Tibial nerve (tissue), 4 donors: Measurements from ENCODE around the gene POU2AF3.
A peak's percentile ranks its signal among the peaks of the same experiment; 100 is the strongest.

Source experiments
- EP300 ChIP-seq, 2 donors: sonication (generic); formaldehyde crosslinking; IDR thresholded peaks; one replicate each; pipeline ENCODE4 v1.6.1; 2017; ENCODE audit warnings: antibody characterized with exemption in 2 of 2, mild to moderate bottlenecking in 1 of 2
- POLR2A ChIP-seq, 2 donors: fragments of 450-650 bp; IDR thresholded peaks; one replicate each; pipeline ENCODE4 v1.6.1; 2017; ENCODE audit warnings: antibody characterized with exemption in 2 of 2, mild to moderate bottlenecking in 2 of 2, moderate library complexity in 2 of 2
- TF ChIP-seq, protein P1 (sequence below), 5 experiments: fragments of 200-600 bp in 3 of 5; fragments of 450-650 bp in 2 of 5; sonication (generic) in 3 of 5; IDR thresholded peaks; one replicate each; pipeline ENCODE4 v1.5.1; 2016 to 2019; ENCODE audit warnings: antibody characterized with exemption in 5 of 5, mild to moderate bottlenecking in 3 of 5, moderate library complexity in 2 of 5

DNA sequence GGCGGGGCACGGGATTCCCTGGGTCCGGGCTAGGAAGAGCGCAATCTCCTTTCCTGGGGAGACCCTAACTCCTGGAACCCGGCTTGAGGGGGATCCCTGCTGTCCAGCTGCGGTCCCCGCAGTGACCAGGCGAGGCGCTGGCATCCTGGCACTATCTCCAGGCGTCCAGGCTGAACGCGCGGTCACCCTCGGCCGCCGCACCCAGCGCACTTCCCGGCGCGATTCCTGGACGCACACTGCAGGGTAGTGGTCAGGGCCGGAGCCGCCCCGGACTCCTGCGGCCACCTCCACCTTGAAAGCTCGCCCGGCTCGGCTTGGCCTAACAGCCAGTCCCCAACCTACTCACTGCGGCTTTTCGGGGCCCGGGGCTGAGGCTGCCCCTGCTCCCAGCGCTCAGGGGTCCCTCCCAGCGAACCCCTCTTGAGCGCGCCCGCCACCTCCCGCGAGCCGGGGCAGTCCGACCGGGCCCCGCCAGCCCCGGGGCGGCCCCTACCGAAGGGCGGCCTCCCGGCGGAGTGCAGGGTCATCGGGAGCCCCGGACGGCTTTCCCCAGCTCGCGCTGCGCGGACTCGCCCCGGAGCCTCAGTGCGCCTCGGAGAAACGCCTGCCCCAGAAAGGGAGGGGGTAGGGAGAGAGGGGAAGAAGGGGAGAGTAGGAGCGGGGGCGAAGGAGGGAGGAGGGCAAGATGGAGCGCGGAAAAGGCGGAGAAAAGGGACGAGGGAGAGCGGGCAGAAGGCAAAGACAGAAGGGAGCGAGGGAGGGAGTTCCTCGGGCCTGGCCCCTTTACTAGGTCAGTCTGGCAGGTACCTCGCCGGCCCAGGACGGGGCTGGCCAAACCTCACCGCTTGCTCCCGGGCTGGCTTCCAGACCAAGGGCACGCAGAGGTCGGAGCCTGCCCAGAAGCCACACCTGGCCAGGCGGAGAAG is 1.0 kb downstream of the POU2AF3 start:
- TF ChIP-seq, protein P1, sequence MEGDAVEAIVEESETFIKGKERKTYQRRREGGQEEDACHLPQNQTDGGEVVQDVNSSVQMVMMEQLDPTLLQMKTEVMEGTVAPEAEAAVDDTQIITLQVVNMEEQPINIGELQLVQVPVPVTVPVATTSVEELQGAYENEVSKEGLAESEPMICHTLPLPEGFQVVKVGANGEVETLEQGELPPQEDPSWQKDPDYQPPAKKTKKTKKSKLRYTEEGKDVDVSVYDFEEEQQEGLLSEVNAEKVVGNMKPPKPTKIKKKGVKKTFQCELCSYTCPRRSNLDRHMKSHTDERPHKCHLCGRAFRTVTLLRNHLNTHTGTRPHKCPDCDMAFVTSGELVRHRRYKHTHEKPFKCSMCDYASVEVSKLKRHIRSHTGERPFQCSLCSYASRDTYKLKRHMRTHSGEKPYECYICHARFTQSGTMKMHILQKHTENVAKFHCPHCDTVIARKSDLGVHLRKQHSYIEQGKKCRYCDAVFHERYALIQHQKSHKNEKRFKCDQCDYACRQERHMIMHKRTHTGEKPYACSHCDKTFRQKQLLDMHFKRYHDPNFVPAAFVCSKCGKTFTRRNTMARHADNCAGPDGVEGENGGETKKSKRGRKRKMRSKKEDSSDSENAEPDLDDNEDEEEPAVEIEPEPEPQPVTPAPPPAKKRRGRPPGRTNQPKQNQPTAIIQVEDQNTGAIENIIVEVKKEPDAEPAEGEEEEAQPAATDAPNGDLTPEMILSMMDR (IDR thresholded peaks at IDR 0.05): peak; percentile 42 to 80 (median 54)
- TF ChIP-seq POLR2A (IDR thresholded peaks at IDR 0.05): no peak
- TF ChIP-seq EP300 (IDR thresholded peaks at IDR 0.05): no peak
